K562 (cell line): ENCODE data around the gene MCM5. TPM values are rescaled to one million over a fixed set of nuclear protein-coding genes. Genes with fewer than 3 reads are reported as not detected.

Experiments used
- CBX3 ChIP-seq, 2 experiments: IDR thresholded peaks; 1 replicate in 1 of 2; 2 replicates in 1 of 2; pipeline ENCODE4 v1.6.1; 2012; ENCODE audit warnings: inconsistent platforms in 2 of 2, low read length in 2 of 2, borderline replicate concordance in 1 of 2, control low read depth in 1 of 2
- CBX8 ChIP-seq: fragments of 200-600 bp; sonication (generic); IDR thresholded peaks from 2 replicates; pipeline ENCODE4 v1.6.1; 2012; ENCODE audit warnings: borderline replicate concordance, mixed run types, low read depth, mild to moderate bottlenecking, moderate library complexity, mixed read lengths, low read length, control low read depth, inconsistent platforms; ENCODE audit not compliant: poor library complexity, severe bottlenecking; ENCODE audit errors: extremely low read depth
- ETV6 ChIP-seq, 3 experiments: fragments of 150-350 bp in 1 of 3; sonication (generic) in 1 of 3; formaldehyde crosslinking in 1 of 3; IDR thresholded peaks; 2 replicates each; pipeline versions ENCODE4 v1.6.1 to v1.8.0; 2014 to 2022; ENCODE audit warnings: borderline replicate concordance in 2 of 3, low read depth in 2 of 3, antibody characterized with exemption in 1 of 3, low read length in 1 of 3, mild to moderate bottlenecking in 1 of 3, missing genetic modification reagents in 1 of 3
- RBM14 ChIP-seq: fragments of 200-400 bp; formaldehyde crosslinking; IDR thresholded peaks from 2 replicates; pipeline ENCODE4 v1.6.1; 2018; ENCODE audit warnings: low read depth, mild to moderate bottlenecking, low read length, moderate library complexity, borderline replicate concordance; ENCODE audit not compliant: insufficient read depth
- SRSF3 ChIP-seq: fragments of 200-400 bp; formaldehyde crosslinking; IDR thresholded peaks from 2 replicates; pipeline ENCODE4 v1.6.1; 2016; ENCODE audit warnings: mild to moderate bottlenecking, low read length, moderate library complexity; ENCODE audit not compliant: insufficient read depth
- TAF15 ChIP-seq: fragments of 200-400 bp; formaldehyde crosslinking; IDR thresholded peaks from 2 replicates; pipeline ENCODE4 v1.6.1; 2017; ENCODE audit warnings: mild to moderate bottlenecking, low read depth, low read length, moderate library complexity
- TAL1 ChIP-seq: fragments of 450-650 bp; IDR thresholded peaks from 2 replicates; pipeline ENCODE4 v1.6.1; 2016; ENCODE audit warnings: mild to moderate bottlenecking
- polyA plus RNA-seq, 8 experiments: library from polyadenylated mRNA; depleted of rRNA in 4 of 8; stranded (reverse) in 5 of 8; unstranded in 3 of 8; fragments of >200 nt; fragmentation: Nextera tagmentation in 2 of 8; fragmentation: Illumina TruSeq in 1 of 8; extraction: Ambion mirVana in 2 of 8; extraction: Trizol in 1 of 8; gene quantifications; 2 replicates each; pipeline versions ENCODE4 v1.2.1 to v1.2.3, GENCODE V29; 2011 to 2014; ENCODE audit warnings: inconsistent platforms in 1 of 8, missing spikeins in 1 of 8
- total RNA-seq, 7 experiments: library from RNA; depleted of rRNA in 6 of 7; stranded (reverse); fragments of >200 nt in 6 of 7; fragmentation: Illumina TruSeq in 2 of 7; extraction: Trizol in 2 of 7; gene quantifications; 2 replicates each; pipeline versions ENCODE4 v1.2.1 to v1.2.3, GENCODE V29; 2011 to 2021; ENCODE audit warnings: low replicate concordance in 1 of 7
- TF ChIP-seq, protein P1 (sequence below): sonication (generic); formaldehyde crosslinking; IDR thresholded peaks from 2 replicates; pipeline ENCODE4 v1.8.1; 2023; ENCODE audit warnings: mild to moderate bottlenecking, missing genetic modification reagents
- TF ChIP-seq, protein P2 (sequence below), 2 experiments: fragments of 450-650 bp; conservative IDR thresholded peaks; 2 replicates each; pipeline ENCODE4 v1.6.1; 2017; ENCODE audit warnings: mild to moderate bottlenecking in 2 of 2, moderate library complexity in 2 of 2
- TF ChIP-seq, protein P3 (sequence below): fragments of 250-450 bp; sonication (Bioruptor Pico); IDR thresholded peaks from 2 replicates; pipeline ENCODE4 v1.8.0; 2022; ENCODE audit warnings: moderate library complexity, mild to moderate bottlenecking, inconsistent platforms

MCM5 gene
- total and polyA plus RNA-seq, 9 of the 15 experiments (the other 6 are each of a cell fraction or from before 2014, with no cell fraction given): 5.6 to 180 (median 66.1) TPM

DNA sequence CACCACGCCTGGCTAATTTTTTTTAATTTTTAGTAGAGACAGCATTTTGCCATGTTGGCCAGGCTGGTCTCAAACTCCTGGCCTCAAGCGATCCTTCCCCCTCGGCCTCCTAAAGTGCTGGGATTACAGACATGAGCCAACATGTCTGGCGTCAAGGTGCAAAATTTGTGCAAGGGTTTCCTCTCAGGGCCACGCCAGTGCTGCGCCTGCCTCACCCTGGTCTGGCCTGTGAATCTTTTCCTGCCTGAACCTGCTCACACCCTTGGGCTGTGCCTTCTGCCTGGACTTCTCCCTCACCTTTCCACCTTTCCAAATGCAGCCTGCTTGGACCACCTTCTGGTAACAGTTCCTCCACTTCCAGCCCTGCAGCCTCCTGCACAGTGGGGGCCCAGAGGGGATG is 43.4 kb downstream of the MCM5 start (continued):
- TF ChIP-seq SRSF3 (no peak), TAF15 (no peak), RBM14 (no peak), TAL1 (no peak), ETV6 (IDR thresholded peaks at IDR 0.05; ENCODE audit: borderline replicate concordance in 1 of 2, low read depth in 2 of 2, low read length in 1 of 2) (no peak), ETV6 (CRISPR knock-in tag; IDR thresholded peaks at IDR 0.05; ENCODE audit: borderline replicate concordance) (no peak), CBX8 (no peak), CBX3 (IDR thresholded peaks at IDR 0.05; ENCODE audit: borderline replicate concordance in 1 of 2, low read length in 2 of 2) (no peak)
- TF ChIP-seq, protein P1, sequence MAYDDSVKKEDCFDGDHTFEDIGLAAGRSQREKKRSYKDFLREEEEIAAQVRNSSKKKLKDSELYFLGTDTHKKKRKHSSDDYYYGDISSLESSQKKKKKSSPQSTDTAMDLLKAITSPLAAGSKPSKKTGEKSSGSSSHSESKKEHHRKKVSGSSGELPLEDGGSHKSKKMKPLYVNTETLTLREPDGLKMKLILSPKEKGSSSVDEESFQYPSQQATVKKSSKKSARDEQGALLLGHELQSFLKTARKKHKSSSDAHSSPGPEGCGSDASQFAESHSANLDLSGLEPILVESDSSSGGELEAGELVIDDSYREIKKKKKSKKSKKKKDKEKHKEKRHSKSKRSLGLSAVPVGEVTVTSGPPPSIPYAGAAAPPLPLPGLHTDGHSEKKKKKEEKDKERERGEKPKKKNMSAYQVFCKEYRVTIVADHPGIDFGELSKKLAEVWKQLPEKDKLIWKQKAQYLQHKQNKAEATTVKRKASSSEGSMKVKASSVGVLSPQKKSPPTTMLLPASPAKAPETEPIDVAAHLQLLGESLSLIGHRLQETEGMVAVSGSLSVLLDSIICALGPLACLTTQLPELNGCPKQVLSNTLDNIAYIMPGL (CRISPR knock-in tag): no peak
- TF ChIP-seq, protein P2, sequence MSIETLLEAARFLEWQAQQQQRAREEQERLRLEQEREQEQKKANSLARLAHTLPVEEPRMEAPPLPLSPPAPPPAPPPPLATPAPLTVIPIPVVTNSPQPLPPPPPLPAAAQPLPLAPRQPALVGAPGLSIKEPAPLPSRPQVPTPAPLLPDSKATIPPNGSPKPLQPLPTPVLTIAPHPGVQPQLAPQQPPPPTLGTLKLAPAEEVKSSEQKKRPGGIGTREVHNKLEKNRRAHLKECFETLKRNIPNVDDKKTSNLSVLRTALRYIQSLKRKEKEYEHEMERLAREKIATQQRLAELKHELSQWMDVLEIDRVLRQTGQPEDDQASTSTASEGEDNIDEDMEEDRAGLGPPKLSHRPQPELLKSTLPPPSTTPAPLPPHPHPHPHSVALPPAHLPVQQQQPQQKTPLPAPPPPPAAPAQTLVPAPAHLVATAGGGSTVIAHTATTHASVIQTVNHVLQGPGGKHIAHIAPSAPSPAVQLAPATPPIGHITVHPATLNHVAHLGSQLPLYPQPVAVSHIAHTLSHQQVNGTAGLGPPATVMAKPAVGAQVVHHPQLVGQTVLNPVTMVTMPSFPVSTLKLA (conservative IDR thresholded peaks at IDR 0.05): no peak
- TF ChIP-seq, protein P3, sequence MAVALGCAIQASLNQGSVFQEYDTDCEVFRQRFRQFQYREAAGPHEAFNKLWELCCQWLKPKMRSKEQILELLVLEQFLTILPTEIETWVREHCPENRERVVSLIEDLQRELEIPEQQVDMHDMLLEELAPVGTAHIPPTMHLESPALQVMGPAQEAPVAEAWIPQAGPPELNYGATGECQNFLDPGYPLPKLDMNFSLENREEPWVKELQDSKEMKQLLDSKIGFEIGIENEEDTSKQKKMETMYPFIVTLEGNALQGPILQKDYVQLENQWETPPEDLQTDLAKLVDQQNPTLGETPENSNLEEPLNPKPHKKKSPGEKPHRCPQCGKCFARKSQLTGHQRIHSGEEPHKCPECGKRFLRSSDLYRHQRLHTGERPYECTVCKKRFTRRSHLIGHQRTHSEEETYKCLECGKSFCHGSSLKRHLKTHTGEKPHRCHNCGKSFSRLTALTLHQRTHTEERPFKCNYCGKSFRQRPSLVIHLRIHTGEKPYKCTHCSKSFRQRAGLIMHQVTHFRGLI (CRISPR knock-in tag): no peak
- TF ChIP-seq, all 486 proteins: peak for 0
